RCC 7860 (cell line): ENCODE results near the gene SRRM4.

Experiments used
- DNase-seq: peaks from one replicate; pipeline ENCODE4 v3.0.0-alpha.2; 2015; ENCODE audit warnings: low spot score
- FAIRE-seq: peaks from 2 replicates; lab custom pipeline; 2012; peaks lifted over from hg19 to GRCh38; lab: Jason Lieb, UNC

SRRM4 gene

GRCh38 chr12:119115296-119115905, 134.1 kb downstream of the SRRM4 start:
- DNase-seq (peak; percentile 6), FAIRE-seq (no peak)

- DNase-seq (no peak), FAIRE-seq (no peak)
These were observed 136.6 kb downstream of the SRRM4 start for GRCh38 chr12:119117936-119118335.

GRCh38 chr12:119118625-119119024, 137.3 kb downstream of the SRRM4 start:
- FAIRE-seq (no peak), DNase-seq (no peak)

GRCh38 chr12:119122047-119122446, 140.7 kb downstream of the SRRM4 start:
- DNase-seq = no peak
- FAIRE-seq = no peak

GRCh38 chr12:119122751-119123150, 141.4 kb downstream of the SRRM4 start:
- DNase-seq = no peak
- FAIRE-seq = no peak

- DNase-seq (no peak), FAIRE-seq (no peak)
These were observed 147.2 kb downstream of the SRRM4 start for GRCh38 chr12:119128527-119128926.

- DNase-seq (no peak), FAIRE-seq (no peak)
These were observed 148.6 kb downstream of the SRRM4 start for GRCh38 chr12:119129827-119130434.

GRCh38 chr12:119130523-119130922, 149.2 kb downstream of the SRRM4 start:
- no peak for DNase-seq
- no peak for FAIRE-seq

GRCh38 chr12:119134284-119135072, 153.1 kb downstream of the SRRM4 start:
- FAIRE-seq (no peak), DNase-seq (no peak)

- DNase-seq = no peak
- FAIRE-seq = no peak
These were observed 155.6 kb downstream of the SRRM4 start for GRCh38 chr12:119136811-119137410.

GRCh38 chr12:119139448-119139847, 158.1 kb downstream of the SRRM4 start:
- no peak for FAIRE-seq

GRCh38 chr12:119145367-119145766, 164.0 kb downstream of the SRRM4 start:
- FAIRE-seq (no peak), DNase-seq (no peak)

More at GRCh38 chr12:119139448-119139847, 158.1 kb downstream of the SRRM4 start:
- DNase-seq = no peak

GRCh38 chr12:119147847-119148448, 166.6 kb downstream of the SRRM4 start:
- FAIRE-seq = no peak
- DNase-seq = no peak

GRCh38 chr12:119149270-119149669, 167.9 kb downstream of the SRRM4 start:
- no peak for DNase-seq
- FAIRE-seq = no peak

GRCh38 chr12:119151445-119152026, 170.2 kb downstream of the SRRM4 start:
- no peak for FAIRE-seq

GRCh38 chr12:119153477-119154434, 172.4 kb downstream of the SRRM4 start:
- no peak for FAIRE-seq
- DNase-seq = no peak

More at GRCh38 chr12:119151445-119152026, 170.2 kb downstream of the SRRM4 start:
- DNase-seq = no peak

GRCh38 chr12:119154435-119154818, 173.1 kb downstream of the SRRM4 start:
- no peak for FAIRE-seq
- DNase-seq = no peak

GRCh38 chr12:119156401-119157044, 175.2 kb downstream of the SRRM4 start:
- no peak for DNase-seq
- no peak for FAIRE-seq

- DNase-seq = no peak
- FAIRE-seq = no peak
These were observed 176.2 kb downstream of the SRRM4 start for GRCh38 chr12:119157528-119157927.
